Measurements from ENCODE around the gene SMYD3.

DNA sequence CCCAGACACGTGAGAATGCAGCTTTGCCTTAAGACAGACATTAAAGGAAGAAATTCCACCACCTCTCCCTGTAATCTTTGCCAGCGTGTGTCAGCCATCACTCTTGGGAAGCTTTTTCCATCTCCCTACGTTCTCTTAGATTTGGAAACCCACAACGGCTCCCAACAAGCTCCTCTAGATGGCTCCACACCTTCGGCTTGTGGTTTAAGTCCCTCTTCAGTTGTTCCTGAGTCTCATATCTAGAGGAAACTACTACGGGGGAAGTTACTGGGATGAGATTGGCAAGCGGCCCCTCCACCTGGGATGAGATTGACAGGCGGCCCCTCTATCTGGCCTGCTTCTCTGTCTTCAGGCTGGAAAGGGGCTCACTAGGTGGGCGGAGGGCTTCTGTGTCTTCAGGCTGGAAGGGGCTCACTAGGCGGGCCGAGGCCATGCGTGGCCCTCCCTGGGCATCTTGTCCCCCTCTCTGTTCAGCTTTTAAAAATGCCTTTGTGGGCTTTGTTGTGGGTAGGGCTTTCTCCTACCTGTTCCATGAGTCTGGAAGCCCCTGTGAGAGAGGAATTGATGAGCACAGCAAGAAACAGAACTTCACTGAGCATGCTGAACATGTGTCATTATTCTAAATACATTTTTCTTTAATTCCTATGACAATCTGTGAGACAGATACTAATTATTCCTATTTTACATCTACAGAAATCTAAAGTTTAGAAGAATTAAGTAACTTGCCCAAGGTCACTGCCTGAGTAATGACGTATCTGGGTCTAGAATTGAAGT lies 681.8 kb downstream of the SMYD3 start:
- TF ChIP-seq, protein P1, sequence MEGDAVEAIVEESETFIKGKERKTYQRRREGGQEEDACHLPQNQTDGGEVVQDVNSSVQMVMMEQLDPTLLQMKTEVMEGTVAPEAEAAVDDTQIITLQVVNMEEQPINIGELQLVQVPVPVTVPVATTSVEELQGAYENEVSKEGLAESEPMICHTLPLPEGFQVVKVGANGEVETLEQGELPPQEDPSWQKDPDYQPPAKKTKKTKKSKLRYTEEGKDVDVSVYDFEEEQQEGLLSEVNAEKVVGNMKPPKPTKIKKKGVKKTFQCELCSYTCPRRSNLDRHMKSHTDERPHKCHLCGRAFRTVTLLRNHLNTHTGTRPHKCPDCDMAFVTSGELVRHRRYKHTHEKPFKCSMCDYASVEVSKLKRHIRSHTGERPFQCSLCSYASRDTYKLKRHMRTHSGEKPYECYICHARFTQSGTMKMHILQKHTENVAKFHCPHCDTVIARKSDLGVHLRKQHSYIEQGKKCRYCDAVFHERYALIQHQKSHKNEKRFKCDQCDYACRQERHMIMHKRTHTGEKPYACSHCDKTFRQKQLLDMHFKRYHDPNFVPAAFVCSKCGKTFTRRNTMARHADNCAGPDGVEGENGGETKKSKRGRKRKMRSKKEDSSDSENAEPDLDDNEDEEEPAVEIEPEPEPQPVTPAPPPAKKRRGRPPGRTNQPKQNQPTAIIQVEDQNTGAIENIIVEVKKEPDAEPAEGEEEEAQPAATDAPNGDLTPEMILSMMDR (IDR thresholded peaks at IDR 0.05): peak; percentile 39
- TF ChIP-seq TCF7L2 (IDR thresholded peaks at IDR 0.05; ENCODE audit: low read depth, low read length): no peak
- TF ChIP-seq, protein P2, sequence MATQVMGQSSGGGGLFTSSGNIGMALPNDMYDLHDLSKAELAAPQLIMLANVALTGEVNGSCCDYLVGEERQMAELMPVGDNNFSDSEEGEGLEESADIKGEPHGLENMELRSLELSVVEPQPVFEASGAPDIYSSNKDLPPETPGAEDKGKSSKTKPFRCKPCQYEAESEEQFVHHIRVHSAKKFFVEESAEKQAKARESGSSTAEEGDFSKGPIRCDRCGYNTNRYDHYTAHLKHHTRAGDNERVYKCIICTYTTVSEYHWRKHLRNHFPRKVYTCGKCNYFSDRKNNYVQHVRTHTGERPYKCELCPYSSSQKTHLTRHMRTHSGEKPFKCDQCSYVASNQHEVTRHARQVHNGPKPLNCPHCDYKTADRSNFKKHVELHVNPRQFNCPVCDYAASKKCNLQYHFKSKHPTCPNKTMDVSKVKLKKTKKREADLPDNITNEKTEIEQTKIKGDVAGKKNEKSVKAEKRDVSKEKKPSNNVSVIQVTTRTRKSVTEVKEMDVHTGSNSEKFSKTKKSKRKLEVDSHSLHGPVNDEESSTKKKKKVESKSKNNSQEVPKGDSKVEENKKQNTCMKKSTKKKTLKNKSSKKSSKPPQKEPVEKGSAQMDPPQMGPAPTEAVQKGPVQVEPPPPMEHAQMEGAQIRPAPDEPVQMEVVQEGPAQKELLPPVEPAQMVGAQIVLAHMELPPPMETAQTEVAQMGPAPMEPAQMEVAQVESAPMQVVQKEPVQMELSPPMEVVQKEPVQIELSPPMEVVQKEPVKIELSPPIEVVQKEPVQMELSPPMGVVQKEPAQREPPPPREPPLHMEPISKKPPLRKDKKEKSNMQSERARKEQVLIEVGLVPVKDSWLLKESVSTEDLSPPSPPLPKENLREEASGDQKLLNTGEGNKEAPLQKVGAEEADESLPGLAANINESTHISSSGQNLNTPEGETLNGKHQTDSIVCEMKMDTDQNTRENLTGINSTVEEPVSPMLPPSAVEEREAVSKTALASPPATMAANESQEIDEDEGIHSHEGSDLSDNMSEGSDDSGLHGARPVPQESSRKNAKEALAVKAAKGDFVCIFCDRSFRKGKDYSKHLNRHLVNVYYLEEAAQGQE (IDR thresholded peaks at IDR 0.05; ENCODE audit: insufficient read depth in 1 of 2, low read depth in 2 of 2, low read length in 1 of 2): no peak

Measured in Panc1 (cell line).